ENCODE measurements around the gene MYH9. TPM values are rescaled to one million over a fixed set of nuclear protein-coding genes. Genes with fewer than 3 reads are reported as not detected.

Gene MYH9
- total and polyA plus RNA-seq, 2 experiments from 2014 or later = 58.4 to 233 TPM

DNA sequence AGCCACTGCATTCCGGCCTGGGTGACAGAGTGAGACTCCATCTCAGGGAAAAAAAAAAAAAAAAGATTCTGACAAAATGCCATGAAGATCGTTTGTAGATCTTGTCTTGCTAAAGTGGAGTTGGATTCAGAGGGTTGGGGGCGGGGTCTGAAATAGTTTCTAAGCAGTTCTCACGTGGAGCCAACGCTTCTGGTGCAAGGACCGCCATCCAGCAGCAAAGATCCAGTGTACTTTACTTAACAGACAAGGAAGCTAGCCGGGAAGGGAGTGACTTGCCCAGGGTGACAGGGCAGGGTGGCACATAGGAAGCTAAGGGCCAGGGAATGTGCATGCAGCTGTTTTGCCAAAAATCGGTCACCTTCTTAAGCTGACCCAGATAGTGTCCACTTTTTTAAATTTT is 107.4 kb downstream of the MYH9 start (continued):
- TF ChIP-seq, protein P1, sequence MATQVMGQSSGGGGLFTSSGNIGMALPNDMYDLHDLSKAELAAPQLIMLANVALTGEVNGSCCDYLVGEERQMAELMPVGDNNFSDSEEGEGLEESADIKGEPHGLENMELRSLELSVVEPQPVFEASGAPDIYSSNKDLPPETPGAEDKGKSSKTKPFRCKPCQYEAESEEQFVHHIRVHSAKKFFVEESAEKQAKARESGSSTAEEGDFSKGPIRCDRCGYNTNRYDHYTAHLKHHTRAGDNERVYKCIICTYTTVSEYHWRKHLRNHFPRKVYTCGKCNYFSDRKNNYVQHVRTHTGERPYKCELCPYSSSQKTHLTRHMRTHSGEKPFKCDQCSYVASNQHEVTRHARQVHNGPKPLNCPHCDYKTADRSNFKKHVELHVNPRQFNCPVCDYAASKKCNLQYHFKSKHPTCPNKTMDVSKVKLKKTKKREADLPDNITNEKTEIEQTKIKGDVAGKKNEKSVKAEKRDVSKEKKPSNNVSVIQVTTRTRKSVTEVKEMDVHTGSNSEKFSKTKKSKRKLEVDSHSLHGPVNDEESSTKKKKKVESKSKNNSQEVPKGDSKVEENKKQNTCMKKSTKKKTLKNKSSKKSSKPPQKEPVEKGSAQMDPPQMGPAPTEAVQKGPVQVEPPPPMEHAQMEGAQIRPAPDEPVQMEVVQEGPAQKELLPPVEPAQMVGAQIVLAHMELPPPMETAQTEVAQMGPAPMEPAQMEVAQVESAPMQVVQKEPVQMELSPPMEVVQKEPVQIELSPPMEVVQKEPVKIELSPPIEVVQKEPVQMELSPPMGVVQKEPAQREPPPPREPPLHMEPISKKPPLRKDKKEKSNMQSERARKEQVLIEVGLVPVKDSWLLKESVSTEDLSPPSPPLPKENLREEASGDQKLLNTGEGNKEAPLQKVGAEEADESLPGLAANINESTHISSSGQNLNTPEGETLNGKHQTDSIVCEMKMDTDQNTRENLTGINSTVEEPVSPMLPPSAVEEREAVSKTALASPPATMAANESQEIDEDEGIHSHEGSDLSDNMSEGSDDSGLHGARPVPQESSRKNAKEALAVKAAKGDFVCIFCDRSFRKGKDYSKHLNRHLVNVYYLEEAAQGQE (IDR thresholded peaks at IDR 0.05; ENCODE audit: unreplicated experiment) = no peak
- TF ChIP-seq JUNB (IDR thresholded peaks at IDR 0.05; ENCODE audit: unreplicated experiment) = no peak
- no peak for TF ChIP-seq ZNF114 (CRISPR knock-in tag; IDR thresholded peaks at IDR 0.05)
- TF ChIP-seq ZNF462 (CRISPR knock-in tag; IDR thresholded peaks at IDR 0.05) = no peak

- no peak overlapping the region for H3K27ac ChIP-seq (ENCODE audit: low read depth)
- Mint-ChIP-seq H3K27ac (no peak overlapping the region), H3K36me3 (ENCODE audit: low read depth) (peaks cover 37% of the 10 kb centered on the region), H3K27me3 (ENCODE audit: insufficient read depth, low read depth, poor library complexity) (peaks cover 2% of the 10 kb centered on the region), H3K4me3 (no peak overlapping the region), H3K9me3 (no peaks in the 10 kb centered on the region; the same call in 2 of the 3 replicates), H3K4me1 (peaks cover 8% of the 10 kb centered on the region)
- no peaks in the 10 kb centered on the region for H3K9me2 ChIP-seq (ENCODE audit: insufficient read depth)
- no peak for TF ChIP-seq CREB1 (CRISPR knock-in tag; IDR thresholded peaks at IDR 0.05; ENCODE audit: low read depth)
- TF ChIP-seq POLR2AphosphoS5 (IDR thresholded peaks at IDR 0.05; ENCODE audit: low read depth) = peak; percentile 23; the same call in 1 of the 2 replicates
- no peak for DNase-seq (ENCODE audit: low spot score)
- no peak overlapping the region for H3K4me2 ChIP-seq
- ATAC-seq = no peak
- no peak overlapping the region for H2AFZ ChIP-seq
- H3K36me3 ChIP-seq (ENCODE audit: insufficient read depth) = peaks cover 23% of the 10 kb centered on the region
- H3K79me2 ChIP-seq (replicated peaks; ENCODE audit: insufficient read depth) = no peaks in the 10 kb centered on the region
- no peaks in the 10 kb centered on the region; the same call in 1 of the 2 replicates for H4K20me1 ChIP-seq (replicated peaks; ENCODE audit: insufficient read depth)
- H3K4me3 ChIP-seq = no peak overlapping the region
- 0 out of 2 replicates have a peak, but pooled peaks cover 7% of the 10 kb centered on the region for H3K4me1 ChIP-seq (ENCODE audit: insufficient read depth)
- H3F3A ChIP-seq (replicated peaks; ENCODE audit: low read depth) = 0 out of 2 replicates have a peak, but pooled peaks cover 3% of the 10 kb centered on the region
- H3K27me3 ChIP-seq (ENCODE audit: insufficient read depth) = no peaks in the 10 kb centered on the region
Measured at GRCh38 chr22:36279219-36279666, 108.5 kb downstream of the MYH9 start.
